Mucosa of stomach (tissue), 1 donor: ENCODE results near the gene NAAA.
"Not testable (repeated sequence)": the region's sequence is repeated elsewhere in the genome, so short reads cannot be mapped to it uniquely, and the experiment has no call there.

ENCODE experiments used
- H3K27me3 ChIP-seq: one replicate; pipeline ENCODE4 v1.7.0; 2013; ENCODE audit warnings: mild to moderate bottlenecking, low read length; ENCODE audit not compliant: control insufficient read depth, insufficient read depth
- H3K36me3 ChIP-seq: one replicate; pipeline ENCODE4 v1.7.0; 2013; ENCODE audit warnings: low read length; ENCODE audit not compliant: control insufficient read depth, insufficient read depth
- H3K4me1 ChIP-seq: one replicate; pipeline ENCODE4 v1.7.0; 2013; ENCODE audit warnings: mild to moderate bottlenecking, low read length; ENCODE audit not compliant: control insufficient read depth, insufficient read depth
- H3K4me3 ChIP-seq: one replicate; pipeline ENCODE4 v1.7.0; 2013; ENCODE audit warnings: low read length
- H3K9ac ChIP-seq: one replicate; pipeline ENCODE4 v1.7.0; 2013; ENCODE audit warnings: mild to moderate bottlenecking, low read length, moderate library complexity
- H3K9me3 ChIP-seq: one replicate; pipeline ENCODE4 v1.7.0; 2013; ENCODE audit warnings: mild to moderate bottlenecking, low read length, moderate library complexity; ENCODE audit not compliant: control insufficient read depth
- donor health status: Pancreatic carcinoma.

Gene NAAA

DNA sequence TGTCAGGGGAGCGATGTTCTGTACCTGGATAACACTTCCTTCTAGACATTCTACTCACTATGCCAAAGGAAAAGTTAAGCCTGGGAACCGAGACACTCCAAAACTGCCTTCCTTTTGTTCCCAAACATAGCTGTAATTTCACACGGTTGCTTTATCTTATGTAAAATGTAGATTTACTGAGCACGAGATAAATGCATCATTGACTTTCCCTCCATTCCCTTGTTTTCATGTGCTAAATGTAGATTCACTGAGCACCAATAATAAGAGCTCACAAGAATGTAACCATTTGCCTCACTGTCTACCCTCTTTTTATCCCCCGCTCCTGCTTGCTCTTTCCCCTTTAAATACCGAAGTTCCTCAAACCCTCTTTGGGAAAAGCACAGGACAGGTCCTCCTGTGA lies 27.8 kb downstream of the NAAA start:
- Histone ChIP-seq H3K9me3 (no peaks in the 10 kb centered on the region), H3K27me3 (no peaks in the 10 kb centered on the region), H3K9ac (no peak overlapping the region), H3K4me1 (peaks cover 3% of the 10 kb centered on the region), H3K4me3 (no peak overlapping the region), H3K36me3 (no peaks in the 10 kb centered on the region)

DNA sequence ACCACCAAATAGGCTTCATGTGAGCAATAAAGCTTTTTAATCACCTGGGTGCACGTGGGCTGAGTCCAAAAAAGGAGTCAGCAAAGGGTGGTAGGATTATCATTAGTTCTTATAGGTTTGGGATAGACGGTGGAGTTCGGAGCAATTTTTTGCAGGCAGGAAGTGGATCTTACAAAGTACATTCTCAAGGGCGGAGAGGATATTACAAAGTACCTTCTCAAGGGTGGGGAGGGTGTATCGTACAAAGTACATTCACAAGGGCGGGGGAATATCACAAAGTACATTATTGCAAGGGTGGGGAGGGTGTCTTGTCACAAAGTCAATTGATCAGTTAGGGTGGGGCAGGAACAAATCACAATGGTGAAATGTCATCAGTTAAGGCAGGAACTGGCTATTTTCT lies 30.0 kb downstream of the NAAA start:
- not testable (repeated sequence) for H3K9ac ChIP-seq, H3K4me3 ChIP-seq, H3K4me1 ChIP-seq, H3K27me3 ChIP-seq, H3K36me3 ChIP-seq, H3K9me3 ChIP-seq

DNA sequence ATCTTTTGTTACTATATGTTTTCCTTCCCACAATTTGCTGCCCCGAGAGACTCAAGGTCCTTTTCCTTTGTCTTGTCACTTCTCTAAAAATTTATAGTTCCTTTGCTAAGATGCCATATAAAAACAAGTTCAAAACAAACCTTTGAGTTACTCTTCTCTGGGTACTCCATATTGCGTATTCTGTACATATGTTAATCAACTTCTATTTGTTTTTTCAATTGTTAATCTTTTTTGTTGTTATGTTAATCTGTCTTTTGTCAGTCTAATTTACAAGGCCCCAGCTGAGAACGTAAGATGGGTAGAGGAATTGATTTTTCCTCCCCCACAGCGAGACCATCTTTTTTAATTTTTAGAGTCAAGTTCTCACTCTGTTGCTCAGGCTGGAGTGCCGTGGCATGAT lies 31.4 kb downstream of the NAAA start:
- no peaks in the 10 kb centered on the region for H3K27me3 ChIP-seq
- no peaks in the 10 kb centered on the region for H3K4me1 ChIP-seq
- H3K9ac ChIP-seq: no peak overlapping the region
- H3K9me3 ChIP-seq: no peaks in the 10 kb centered on the region
- H3K4me3 ChIP-seq: no peak overlapping the region
- no peaks in the 10 kb centered on the region for H3K36me3 ChIP-seq

DNA sequence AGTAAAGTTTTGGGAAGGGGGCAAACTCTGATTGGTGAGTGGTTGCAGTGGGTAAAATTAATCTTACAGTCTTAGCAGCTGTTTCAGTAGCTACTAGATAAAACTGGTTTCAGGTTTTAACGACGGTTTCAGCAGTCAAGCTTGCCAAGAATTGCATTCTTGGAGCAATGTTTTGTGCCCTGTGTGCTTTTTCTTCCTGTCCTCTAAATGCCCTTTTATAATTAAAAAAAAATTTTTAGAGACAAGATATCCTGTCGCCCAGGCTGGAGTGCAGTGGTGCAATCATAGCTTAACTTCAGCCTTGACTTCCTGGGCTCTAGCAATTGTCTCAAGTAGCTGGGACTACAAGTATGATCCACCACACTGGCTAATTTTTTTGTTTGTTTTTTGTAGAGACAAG lies 32.3 kb downstream of the NAAA start:
- H3K9ac ChIP-seq: no peak overlapping the region
- no peaks in the 10 kb centered on the region for H3K36me3 ChIP-seq
- H3K4me3 ChIP-seq: no peak overlapping the region
- H3K27me3 ChIP-seq: no peaks in the 10 kb centered on the region
- no peaks in the 10 kb centered on the region for H3K4me1 ChIP-seq
- H3K9me3 ChIP-seq: no peaks in the 10 kb centered on the region

DNA sequence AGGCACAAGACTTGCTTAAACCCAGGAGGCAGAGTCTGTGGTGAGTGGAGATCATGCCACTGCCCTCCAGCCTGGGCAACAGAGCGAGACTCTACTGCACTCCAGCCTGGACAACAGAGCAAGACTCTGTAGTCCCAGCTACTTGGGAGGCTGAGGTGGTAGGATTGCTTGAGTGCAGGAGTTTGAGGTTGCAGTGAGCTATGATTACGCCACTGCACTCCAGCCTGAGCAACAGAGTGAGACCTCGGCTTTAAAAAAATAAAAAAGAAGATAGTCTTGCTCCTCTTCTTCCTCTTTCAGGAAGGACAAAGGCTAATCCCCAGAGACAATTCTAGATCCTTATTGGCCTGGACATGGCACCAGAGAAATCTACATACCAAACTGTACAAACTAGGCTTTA lies 32.8 kb downstream of the NAAA start:
- Histone ChIP-seq H3K27me3 (no peaks in the 10 kb centered on the region), H3K4me3 (no peak overlapping the region), H3K9ac (no peak overlapping the region), H3K9me3 (no peaks in the 10 kb centered on the region), H3K36me3 (no peaks in the 10 kb centered on the region), H3K4me1 (no peaks in the 10 kb centered on the region)

DNA sequence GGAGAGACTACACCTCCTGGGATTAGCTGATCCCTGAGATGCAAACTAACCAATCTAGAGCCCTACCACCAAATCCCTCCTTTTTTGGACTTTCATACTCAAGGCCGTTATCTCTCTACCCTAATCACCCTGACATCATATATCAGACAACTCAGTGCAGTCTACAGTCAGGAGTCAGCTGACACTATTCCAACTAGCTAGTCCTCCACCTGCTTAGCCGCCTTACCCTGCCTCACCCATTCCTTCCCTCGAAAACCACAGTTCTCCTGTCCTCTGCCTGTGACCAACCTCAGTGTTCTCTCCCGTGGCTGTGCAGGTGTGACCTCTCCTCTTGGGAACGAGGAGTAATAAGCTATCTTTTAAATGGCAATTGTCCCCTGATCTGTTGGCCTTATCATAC lies 36.7 kb downstream of the NAAA start:
- Histone ChIP-seq H3K4me1 (no peaks in the 10 kb centered on the region), H3K9ac (no peak overlapping the region), H3K36me3 (no peaks in the 10 kb centered on the region), H3K27me3 (no peaks in the 10 kb centered on the region), H3K4me3 (no peak overlapping the region), H3K9me3 (no peaks in the 10 kb centered on the region)

DNA sequence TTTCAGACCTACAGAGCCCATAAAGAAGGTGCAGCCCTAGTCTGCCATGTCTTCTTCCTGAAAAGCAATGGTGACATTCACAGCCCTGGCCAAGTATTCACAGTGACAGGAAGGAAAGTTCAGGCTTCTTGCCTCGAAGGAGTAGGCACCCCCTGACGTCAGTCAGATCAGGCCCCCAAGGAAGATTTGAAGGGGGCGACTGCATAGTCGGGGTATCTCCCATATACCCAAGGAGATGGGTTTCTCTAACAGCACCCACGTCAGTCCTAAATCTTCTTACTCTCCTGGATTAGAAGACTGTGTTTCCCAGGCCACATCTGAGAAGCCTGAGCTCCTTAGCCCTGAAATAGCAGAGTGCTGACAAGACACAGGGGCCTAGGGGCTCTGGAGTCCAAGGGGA lies 38.5 kb downstream of the NAAA start, which contains the start of gene PPEF2:
PPEF2 (minus strand) TSS at position 101 of the 400 bp plus-strand sequence. CDS start 6,127 bp downstream, outside the sequence.
- H3K36me3 ChIP-seq: no peaks in the 10 kb centered on the region
- H3K27me3 ChIP-seq: no peaks in the 10 kb centered on the region
- H3K4me3 ChIP-seq: no peak within 1 kb of the TSS
- H3K9me3 ChIP-seq: no peaks in the 10 kb centered on the region
- H3K4me1 ChIP-seq: no peaks in the 10 kb centered on the region
- no peak within 1 kb of the TSS for H3K9ac ChIP-seq

DNA sequence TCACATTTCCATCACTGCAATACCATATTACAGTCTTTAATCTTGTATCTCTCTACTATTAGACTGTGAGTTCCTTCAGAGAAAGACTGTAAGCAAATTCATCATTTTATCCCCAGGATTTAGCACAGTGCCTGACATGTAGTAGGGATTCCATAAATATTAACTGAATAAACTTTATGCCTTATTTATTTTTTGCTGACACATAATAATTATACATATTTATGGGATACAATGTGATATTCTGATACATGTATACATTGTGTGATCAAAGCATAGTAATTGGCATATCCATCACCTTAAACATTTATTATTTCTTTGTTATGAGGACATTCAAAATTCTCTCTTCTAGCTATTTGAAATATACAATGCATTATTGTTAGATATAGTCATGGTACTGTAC lies 42.3 kb downstream of the NAAA start:
- Histone ChIP-seq H3K4me1 (no peaks in the 10 kb centered on the region), H3K36me3 (no peaks in the 10 kb centered on the region), H3K9ac (no peak overlapping the region), H3K27me3 (no peaks in the 10 kb centered on the region), H3K9me3 (no peaks in the 10 kb centered on the region), H3K4me3 (no peak overlapping the region)

DNA sequence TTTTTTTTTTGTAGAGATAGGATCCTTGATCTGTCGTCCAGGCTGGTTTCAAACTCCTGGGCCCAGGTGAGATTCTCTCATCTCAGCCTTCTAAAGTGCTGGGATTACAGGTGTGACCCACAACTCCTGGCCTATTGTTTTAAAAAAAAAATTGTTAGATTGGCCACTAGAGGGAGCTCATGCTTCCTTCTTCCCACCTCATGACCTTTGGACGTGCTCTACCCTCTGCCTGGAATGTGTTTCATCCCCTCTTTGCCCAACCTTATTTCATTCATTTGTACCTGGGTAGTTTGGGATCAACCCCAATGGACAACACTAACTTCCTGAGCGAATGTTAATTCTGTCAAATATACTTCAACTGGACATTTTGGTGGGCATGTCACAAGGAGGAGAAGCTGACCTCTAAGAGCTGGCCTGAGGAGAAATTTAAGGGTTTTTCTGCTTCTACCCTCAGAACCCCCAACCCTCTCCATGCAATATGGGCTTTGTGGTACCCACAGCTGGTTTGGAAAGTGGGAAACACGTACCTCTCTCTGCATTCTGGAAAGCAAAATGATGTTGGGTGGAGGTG lies 45.0 kb downstream of the NAAA start:
- no peaks in the 10 kb centered on the region for H3K9me3 ChIP-seq
- no peak overlapping the region for H3K4me3 ChIP-seq
- no peaks in the 10 kb centered on the region for H3K4me1 ChIP-seq
- no peaks in the 10 kb centered on the region for H3K27me3 ChIP-seq
- no peaks in the 10 kb centered on the region for H3K36me3 ChIP-seq
- H3K9ac ChIP-seq: no peak overlapping the region

DNA sequence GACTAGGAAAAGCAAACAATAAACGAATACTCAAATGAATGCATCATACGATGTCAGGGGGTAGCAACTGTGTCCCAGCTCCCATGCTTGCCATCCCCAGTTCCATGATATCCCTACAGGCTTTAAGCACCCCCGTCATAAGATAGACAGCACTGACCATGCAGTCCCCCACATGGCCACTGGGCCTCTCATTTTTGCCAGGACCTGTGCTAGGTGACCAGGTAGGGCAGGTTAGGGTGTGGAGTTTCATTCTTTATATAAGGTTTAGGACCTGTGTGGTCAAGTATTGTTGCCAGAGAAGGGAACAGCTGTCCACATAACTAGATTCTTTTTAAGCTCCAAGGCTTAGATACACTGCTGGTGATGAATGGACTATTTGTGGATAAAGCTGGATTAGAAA lies 48.3 kb downstream of the NAAA start:
- Histone ChIP-seq H3K4me1 (no peaks in the 10 kb centered on the region), H3K9ac (no peak overlapping the region), H3K36me3 (no peaks in the 10 kb centered on the region), H3K27me3 (no peaks in the 10 kb centered on the region), H3K4me3 (no peak overlapping the region), H3K9me3 (no peaks in the 10 kb centered on the region)

DNA sequence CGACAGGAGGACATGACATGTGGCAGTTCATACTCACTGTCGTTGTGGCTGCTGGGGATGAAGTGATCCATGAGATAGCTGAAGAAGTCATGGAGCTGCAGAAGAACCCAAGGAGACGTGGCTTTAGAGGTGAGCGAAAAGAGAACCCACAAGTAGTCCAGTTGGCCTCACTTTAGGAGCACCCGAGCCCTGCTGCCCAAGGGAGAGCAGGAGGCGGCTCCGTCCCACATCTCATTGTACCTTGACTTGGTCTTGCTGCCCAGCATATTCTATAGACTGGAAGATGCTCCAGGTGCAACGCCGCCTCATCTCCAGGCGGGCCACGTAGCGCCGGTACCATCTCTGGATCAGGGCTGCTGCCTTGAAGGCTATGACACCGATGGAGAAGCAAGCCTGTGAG lies 49.2 kb downstream of the NAAA start:
- Histone ChIP-seq H3K36me3 (no peaks in the 10 kb centered on the region), H3K4me1 (no peaks in the 10 kb centered on the region), H3K27me3 (no peaks in the 10 kb centered on the region), H3K9ac (no peak overlapping the region), H3K9me3 (no peaks in the 10 kb centered on the region), H3K4me3 (no peak overlapping the region)

DNA sequence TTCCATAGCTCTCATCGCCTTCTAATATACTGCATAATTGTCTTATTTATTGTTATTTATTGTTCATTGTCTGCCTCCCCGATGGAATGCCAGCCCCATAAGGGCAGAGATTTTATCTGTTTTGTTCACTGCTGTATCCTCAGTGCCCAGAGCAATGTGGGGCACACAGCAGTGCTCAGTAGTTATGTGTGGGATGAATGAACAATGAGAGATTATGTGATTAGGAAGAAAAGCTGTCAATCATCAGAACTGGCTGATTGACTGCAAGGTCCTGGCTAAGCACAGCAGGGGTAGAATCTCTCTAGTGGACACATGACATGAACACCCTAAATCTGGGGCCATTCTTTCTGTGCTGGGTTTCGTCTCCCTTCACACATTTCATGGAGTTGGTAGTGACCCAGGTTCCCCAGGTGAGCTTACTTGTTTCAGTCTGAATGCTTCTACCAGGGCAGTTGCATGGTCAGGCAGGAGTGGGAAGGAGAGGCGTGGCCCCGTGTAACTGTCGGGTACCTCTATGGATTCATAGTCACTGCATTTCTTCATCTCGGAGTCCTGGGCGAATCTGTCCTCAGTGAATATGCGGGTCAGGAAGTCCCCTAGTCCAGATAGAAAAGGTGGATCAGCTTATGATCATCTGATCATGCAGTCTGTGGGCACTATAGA lies 51.1 kb downstream of the NAAA start:
- no peak overlapping the region for H3K9ac ChIP-seq
- no peaks in the 10 kb centered on the region for H3K36me3 ChIP-seq
- no peak overlapping the region for H3K4me3 ChIP-seq
- no peaks in the 10 kb centered on the region for H3K9me3 ChIP-seq
- H3K4me1 ChIP-seq: no peaks in the 10 kb centered on the region
- no peaks in the 10 kb centered on the region for H3K27me3 ChIP-seq

DNA sequence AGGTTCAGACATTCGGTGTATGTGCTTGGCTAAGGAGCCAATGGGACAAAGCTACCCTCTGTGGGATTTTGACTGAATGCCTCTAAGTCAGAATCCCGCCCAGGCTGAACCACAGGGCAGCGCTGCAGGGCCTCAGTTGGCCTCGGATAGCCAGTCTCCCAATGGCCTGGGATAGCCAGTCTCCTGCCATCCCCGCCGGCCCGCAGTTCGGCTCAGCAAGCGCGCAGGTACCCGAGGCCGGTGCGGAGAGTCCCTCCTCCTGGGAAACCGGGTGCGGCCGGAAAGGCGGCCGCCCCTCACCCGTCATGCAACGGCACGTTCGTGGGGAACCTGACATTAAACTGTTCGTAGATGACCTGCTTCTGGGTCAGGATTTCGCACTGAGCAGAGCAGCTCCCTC lies 54.7 kb downstream of the NAAA start:
- no peaks in the 10 kb centered on the region for H3K36me3 ChIP-seq

More for the DNA sequence above, 54.7 kb downstream of the NAAA start:
- H3K9ac ChIP-seq: no peak overlapping the region
- H3K4me1 ChIP-seq: no peaks in the 10 kb centered on the region
- H3K9me3 ChIP-seq: no peaks in the 10 kb centered on the region
- no peaks in the 10 kb centered on the region for H3K27me3 ChIP-seq
- no peak overlapping the region for H3K4me3 ChIP-seq
